Measurements from ENCODE around the gene KRTAP4-9.
"Not testable (repeated sequence)": the region's sequence is repeated elsewhere in the genome, so short reads cannot be mapped to it uniquely, and the experiment has no call there.

Gene KRTAP4-9

GRCh38 chr17:41125064-41125463, 19.9 kb downstream of the KRTAP4-9 start:
- no peak overlapping the region for H2AK5ac ChIP-seq (ENCODE audit: low read length)
- H3K18ac ChIP-seq (ENCODE audit: low read length): no peak overlapping the region
- no peak overlapping the region for H3K4me2 ChIP-seq (ENCODE audit: low read length)
- WGBS (ENCODE audit: extremely low coverage, insufficient coverage, low lambda C conversion rate): no CpG with 5 or more reads among the region's 2 CpGs
- no peak overlapping the region for H4K5ac ChIP-seq (ENCODE audit: low read length)
- no peak overlapping the region for H3K23ac ChIP-seq (ENCODE audit: low read length)
- H3K79me2 ChIP-seq (ENCODE audit: control insufficient read depth, insufficient read depth, low read length): no peaks in the 10 kb centered on the region
- H3K36me3 ChIP-seq (ENCODE audit: control insufficient read depth, insufficient read depth, low read length): no peaks in the 10 kb centered on the region
- no peak overlapping the region for H4K8ac ChIP-seq (ENCODE audit: low read depth, low read length)
- no peak overlapping the region for H3K4ac ChIP-seq (ENCODE audit: low read depth, low read length)
- H3K4me3 ChIP-seq (ENCODE audit: low read length): no peak overlapping the region
- H2BK15ac ChIP-seq (replicated peaks; ENCODE audit: low read depth): no peak overlapping the region
- no peak for DNase-seq
- H3K56ac ChIP-seq (ENCODE audit: low read length): no peak overlapping the region
- no peaks in the 10 kb centered on the region for H3K79me1 ChIP-seq (ENCODE audit: low read length)
- no peak overlapping the region for H3K9ac ChIP-seq (ENCODE audit: low read length)
- no peaks in the 10 kb centered on the region for H3K4me1 ChIP-seq (ENCODE audit: control insufficient read depth, low read depth, low read length)
- no peak overlapping the region for H2BK5ac ChIP-seq (ENCODE audit: low read length)
- H3K27me3 ChIP-seq (ENCODE audit: insufficient read depth, low read length, poor library complexity): no peaks in the 10 kb centered on the region
- no peak overlapping the region for H2BK120ac ChIP-seq (ENCODE audit: low read depth, low read length)
- no peak overlapping the region for H3K27ac ChIP-seq (ENCODE audit: low read depth, low read length)

DNA sequence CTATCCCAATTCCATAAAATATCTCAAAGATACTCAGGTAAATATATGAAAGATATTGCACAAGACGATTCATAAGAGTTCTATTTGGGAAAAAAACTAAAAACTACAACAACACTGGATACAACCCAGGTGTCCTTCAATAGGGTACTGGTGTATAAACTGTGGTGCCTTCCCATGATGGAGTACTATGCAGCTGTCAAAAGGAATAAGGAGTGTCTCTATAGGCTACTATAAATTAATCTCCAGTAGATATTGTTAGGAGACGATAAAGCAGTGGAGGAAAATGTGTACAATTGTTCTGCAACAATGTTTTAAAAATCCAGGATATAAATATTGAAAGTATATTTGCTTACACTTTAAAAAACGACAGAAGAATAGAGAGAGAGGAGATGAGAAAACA, 21.2 kb downstream of the KRTAP4-9 start:
- H3K27me3 ChIP-seq (ENCODE audit: insufficient read depth, low read length, poor library complexity): no peaks in the 10 kb centered on the region
- H3K9ac ChIP-seq (ENCODE audit: low read length): no peak overlapping the region
- H2BK5ac ChIP-seq (ENCODE audit: low read length): no peak overlapping the region
- DNase-seq: no peak
- H2AK5ac ChIP-seq (ENCODE audit: low read length): no peak overlapping the region
- H2BK15ac ChIP-seq (replicated peaks; ENCODE audit: low read depth): no peak overlapping the region
- H3K4me1 ChIP-seq (ENCODE audit: control insufficient read depth, low read depth, low read length): no peaks in the 10 kb centered on the region
- no peaks in the 10 kb centered on the region for H3K79me1 ChIP-seq (ENCODE audit: low read length)
- no peak overlapping the region for H3K27ac ChIP-seq (ENCODE audit: low read depth, low read length)
- H3K4me2 ChIP-seq (ENCODE audit: low read length): no peak overlapping the region
- no peak overlapping the region for H4K8ac ChIP-seq (ENCODE audit: low read depth, low read length)
- H3K23ac ChIP-seq (ENCODE audit: low read length): no peak overlapping the region
- H3K36me3 ChIP-seq (ENCODE audit: control insufficient read depth, insufficient read depth, low read length): no peaks in the 10 kb centered on the region
- H3K4me3 ChIP-seq (ENCODE audit: low read length): no peak overlapping the region
- no peaks in the 10 kb centered on the region for H3K79me2 ChIP-seq (ENCODE audit: control insufficient read depth, insufficient read depth, low read length)
- H4K5ac ChIP-seq (ENCODE audit: low read length): no peak overlapping the region
- no peak overlapping the region for H3K56ac ChIP-seq (ENCODE audit: low read length)
- no peak overlapping the region for H3K18ac ChIP-seq (ENCODE audit: low read length)
- WGBS (ENCODE audit: extremely low coverage, insufficient coverage, low lambda C conversion rate): no CpG with 5 or more reads among the region's 3 CpGs
- H3K4ac ChIP-seq (ENCODE audit: low read depth, low read length): no peak overlapping the region
- no peak overlapping the region for H2BK120ac ChIP-seq (ENCODE audit: low read depth, low read length)

DNA sequence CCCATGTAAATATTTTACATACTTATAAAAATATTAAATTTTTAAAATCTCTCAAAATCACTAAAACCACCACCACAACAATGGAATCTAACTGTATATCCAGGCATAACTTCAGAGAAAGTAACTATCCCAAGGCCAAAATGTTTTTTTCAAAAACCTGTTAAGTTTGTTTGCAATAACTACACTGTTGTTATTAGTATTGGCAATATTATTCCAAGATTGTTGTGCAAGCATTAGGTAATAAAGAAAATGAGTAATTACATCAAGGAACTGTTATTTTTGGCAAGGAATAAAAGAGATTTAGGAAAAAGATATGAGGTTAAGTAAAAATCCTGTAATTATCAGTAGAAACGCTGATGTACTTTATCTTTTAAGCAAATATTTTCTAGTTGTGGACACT, 22.2 kb downstream of the KRTAP4-9 start:
- no peak for DNase-seq
- Histone ChIP-seq H3K79me1 (ENCODE audit: low read length) (no peaks in the 10 kb centered on the region), H3K4me1 (ENCODE audit: control insufficient read depth, low read depth, low read length) (no peaks in the 10 kb centered on the region), H3K4me3 (ENCODE audit: low read length) (no peak overlapping the region), H2BK15ac (replicated peaks; ENCODE audit: low read depth) (no peak overlapping the region), H3K27me3 (ENCODE audit: insufficient read depth, low read length, poor library complexity) (no peaks in the 10 kb centered on the region), H4K5ac (ENCODE audit: low read length) (no peak overlapping the region), H3K36me3 (ENCODE audit: control insufficient read depth, insufficient read depth, low read length) (no peaks in the 10 kb centered on the region), H3K27ac (ENCODE audit: low read depth, low read length) (no peak overlapping the region), H3K23ac (ENCODE audit: low read length) (no peak overlapping the region), H2BK5ac (ENCODE audit: low read length) (no peak overlapping the region), H2AK5ac (ENCODE audit: low read length) (no peak overlapping the region), H3K4ac (ENCODE audit: low read depth, low read length) (no peak overlapping the region), H3K9ac (ENCODE audit: low read length) (no peak overlapping the region), H3K56ac (ENCODE audit: low read length) (no peak overlapping the region), H3K4me2 (ENCODE audit: low read length) (no peak overlapping the region), H3K79me2 (ENCODE audit: control insufficient read depth, insufficient read depth, low read length) (no peaks in the 10 kb centered on the region), H3K18ac (ENCODE audit: low read length) (no peak overlapping the region), H4K8ac (ENCODE audit: low read depth, low read length) (no peak overlapping the region), H2BK120ac (ENCODE audit: low read depth, low read length) (no peak overlapping the region)
- no CpG with 5 or more reads among the region's 1 CpG for WGBS (ENCODE audit: extremely low coverage, insufficient coverage, low lambda C conversion rate)

DNA sequence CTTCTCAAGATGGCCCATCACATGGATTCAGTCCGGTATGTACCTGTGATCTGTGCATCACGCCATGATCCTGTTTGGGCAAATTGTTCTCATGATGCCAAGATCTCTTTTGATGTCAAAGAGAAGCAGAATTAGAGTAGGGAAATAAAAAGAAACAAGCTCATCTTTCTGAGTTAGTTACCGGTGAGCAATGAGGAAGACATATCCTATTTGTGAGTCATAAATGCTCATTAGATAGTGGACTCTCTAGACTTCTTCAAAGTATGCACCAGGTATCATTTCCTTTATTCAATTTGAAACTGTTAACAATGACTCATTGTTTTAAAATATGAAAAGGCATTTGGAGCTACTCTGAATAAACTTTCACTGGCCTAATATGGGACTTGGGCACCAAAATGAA, 26.8 kb downstream of the KRTAP4-9 start:
- no peak overlapping the region for H2AK5ac ChIP-seq (ENCODE audit: low read length)
- no peaks in the 10 kb centered on the region for H3K36me3 ChIP-seq (ENCODE audit: control insufficient read depth, insufficient read depth, low read length)
- no peak overlapping the region for H3K56ac ChIP-seq (ENCODE audit: low read length)
- no peak overlapping the region for H3K4ac ChIP-seq (ENCODE audit: low read depth, low read length)
- no peak overlapping the region for H3K23ac ChIP-seq (ENCODE audit: low read length)
- no peak overlapping the region for H3K9ac ChIP-seq (ENCODE audit: low read length)
- no peak overlapping the region for H3K4me2 ChIP-seq (ENCODE audit: low read length)
- no peak overlapping the region for H3K18ac ChIP-seq (ENCODE audit: low read length)
- WGBS (ENCODE audit: extremely low coverage, insufficient coverage, low lambda C conversion rate): no CpG with 5 or more reads among the region's 3 CpGs
- H3K79me2 ChIP-seq (ENCODE audit: control insufficient read depth, insufficient read depth, low read length): no peaks in the 10 kb centered on the region
- no peak overlapping the region for H3K27ac ChIP-seq (ENCODE audit: low read depth, low read length)
- no peak overlapping the region for H2BK15ac ChIP-seq (replicated peaks; ENCODE audit: low read depth)
- H3K79me1 ChIP-seq (ENCODE audit: low read length): no peaks in the 10 kb centered on the region
- no peak overlapping the region for H3K4me3 ChIP-seq (ENCODE audit: low read length)
- H3K27me3 ChIP-seq (ENCODE audit: insufficient read depth, low read length, poor library complexity): no peaks in the 10 kb centered on the region
- no peak for DNase-seq
- no peak overlapping the region for H4K8ac ChIP-seq (ENCODE audit: low read depth, low read length)
- H2BK5ac ChIP-seq (ENCODE audit: low read length): no peak overlapping the region
- no peak overlapping the region for H2BK120ac ChIP-seq (ENCODE audit: low read depth, low read length)
- H3K4me1 ChIP-seq (ENCODE audit: control insufficient read depth, low read depth, low read length): no peaks in the 10 kb centered on the region
- no peak overlapping the region for H4K5ac ChIP-seq (ENCODE audit: low read length)

- Histone ChIP-seq H3K79me2 (ENCODE audit: control insufficient read depth, insufficient read depth, low read length) (no peaks in the 10 kb centered on the region), H3K56ac (ENCODE audit: low read length) (no peak overlapping the region), H2AK5ac (ENCODE audit: low read length) (no peak overlapping the region), H3K18ac (ENCODE audit: low read length) (no peak overlapping the region), H3K79me1 (ENCODE audit: low read length) (no peaks in the 10 kb centered on the region), H2BK15ac (replicated peaks; ENCODE audit: low read depth) (no peak overlapping the region), H3K4me1 (ENCODE audit: control insufficient read depth, low read depth, low read length) (no peaks in the 10 kb centered on the region), H3K36me3 (ENCODE audit: control insufficient read depth, insufficient read depth, low read length) (no peaks in the 10 kb centered on the region), H4K8ac (ENCODE audit: low read depth, low read length) (no peak overlapping the region), H3K27me3 (ENCODE audit: insufficient read depth, low read length, poor library complexity) (no peaks in the 10 kb centered on the region), H3K9ac (ENCODE audit: low read length) (no peak overlapping the region), H3K4me2 (ENCODE audit: low read length) (no peak overlapping the region), H3K27ac (ENCODE audit: low read depth, low read length) (no peak overlapping the region), H4K5ac (ENCODE audit: low read length) (no peak overlapping the region), H3K4ac (ENCODE audit: low read depth, low read length) (no peak overlapping the region), H3K23ac (ENCODE audit: low read length) (no peak overlapping the region), H2BK5ac (ENCODE audit: low read length) (no peak overlapping the region), H3K4me3 (ENCODE audit: low read length) (no peak overlapping the region), H2BK120ac (ENCODE audit: low read depth, low read length) (no peak overlapping the region)
- no CpG with 5 or more reads among the region's 2 CpGs for WGBS (ENCODE audit: extremely low coverage, insufficient coverage, low lambda C conversion rate)
- no peak for DNase-seq
Measured at GRCh38 chr17:41133880-41134735, 28.9 kb downstream of the KRTAP4-9 start.

- not testable (repeated sequence) for H2BK15ac ChIP-seq (replicated peaks; ENCODE audit: low read depth); H3K4ac ChIP-seq (ENCODE audit: low read depth, low read length); H3K27ac ChIP-seq (ENCODE audit: low read depth, low read length); H3K18ac ChIP-seq (ENCODE audit: low read length); H3K56ac ChIP-seq (ENCODE audit: low read length); H3K79me1 ChIP-seq (ENCODE audit: low read length); H3K4me3 ChIP-seq (ENCODE audit: low read length); H3K4me2 ChIP-seq (ENCODE audit: low read length); H3K9ac ChIP-seq (ENCODE audit: low read length); H4K5ac ChIP-seq (ENCODE audit: low read length); H2BK120ac ChIP-seq (ENCODE audit: low read depth, low read length); DNase-seq; H4K8ac ChIP-seq (ENCODE audit: low read depth, low read length); H3K4me1 ChIP-seq (ENCODE audit: control insufficient read depth, low read depth, low read length); H3K23ac ChIP-seq (ENCODE audit: low read length); H2BK5ac ChIP-seq (ENCODE audit: low read length); H2AK5ac ChIP-seq (ENCODE audit: low read length); H3K36me3 ChIP-seq (ENCODE audit: control insufficient read depth, insufficient read depth, low read length); H3K79me2 ChIP-seq (ENCODE audit: control insufficient read depth, insufficient read depth, low read length); H3K27me3 ChIP-seq (ENCODE audit: insufficient read depth, low read length, poor library complexity)
- no CpG with 5 or more reads among the region's 12 CpGs for WGBS (ENCODE audit: extremely low coverage, insufficient coverage, low lambda C conversion rate)
Measured at GRCh38 chr17:41139865-41140264, 34.7 kb downstream of the KRTAP4-9 start.

All from mesendoderm (in vitro differentiated cells).